HG03571 (cell line): ENCODE measurements around the gene CMTM5.
"Not testable (repeated sequence)": the region's sequence is repeated elsewhere in the genome, so short reads cannot be mapped to it uniquely, and the experiment has no call there.

Experiments
- ATAC-seq: cut with Tn5 transposase; IDR thresholded peaks from one replicate; pipeline ENCODE4 v1.9.1; 2021; ENCODE audit not compliant: unreplicated experiment

Gene CMTM5

DNA sequence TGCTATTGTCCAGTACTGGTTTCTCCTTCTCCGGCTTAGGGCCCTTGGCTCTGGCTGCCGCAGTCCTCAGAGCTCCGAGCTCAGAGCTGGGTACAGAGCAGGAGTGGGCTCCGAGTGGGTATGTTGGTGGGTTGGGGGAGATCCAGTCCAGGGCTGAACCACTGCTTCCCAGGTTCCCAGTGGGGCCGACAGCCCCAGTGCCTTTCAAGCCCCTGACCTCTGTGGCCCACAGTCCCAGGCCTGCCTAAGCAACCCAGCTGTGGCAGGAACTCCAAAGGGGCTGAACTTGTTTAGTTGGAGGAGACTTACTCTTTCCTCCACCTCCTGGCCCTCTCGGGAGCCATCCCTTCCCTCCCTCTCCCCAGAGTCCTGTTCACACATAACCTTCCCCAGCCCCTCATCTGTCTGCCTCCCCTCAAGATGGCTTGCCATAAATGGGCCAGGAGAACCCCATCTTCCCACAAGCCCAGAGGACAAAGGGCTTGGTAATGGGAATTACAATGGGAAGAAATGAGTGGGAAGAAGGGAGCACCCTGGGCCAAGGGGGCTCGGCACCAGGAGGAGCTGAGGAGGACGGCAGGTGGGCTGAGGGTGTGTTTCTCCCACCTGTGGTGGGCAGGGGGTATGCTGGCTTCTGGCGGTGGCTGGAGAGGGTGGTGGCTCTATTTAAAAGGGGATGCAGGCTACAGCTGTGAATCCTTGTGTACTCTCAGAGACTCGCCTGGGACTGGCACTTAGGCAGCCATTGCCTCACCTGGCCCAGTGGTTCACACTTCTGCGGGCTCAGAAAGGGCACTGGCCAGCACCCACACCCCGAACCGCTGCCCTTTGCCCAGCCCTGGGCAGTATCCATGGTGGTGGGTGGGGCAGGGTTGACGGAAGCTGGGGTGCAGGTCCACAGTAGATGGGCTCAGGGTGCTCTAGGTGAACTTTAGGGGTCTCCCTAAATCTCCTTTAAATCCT is 35.0 kb downstream of the CMTM5 start:
- ATAC-seq, result no peak

DNA sequence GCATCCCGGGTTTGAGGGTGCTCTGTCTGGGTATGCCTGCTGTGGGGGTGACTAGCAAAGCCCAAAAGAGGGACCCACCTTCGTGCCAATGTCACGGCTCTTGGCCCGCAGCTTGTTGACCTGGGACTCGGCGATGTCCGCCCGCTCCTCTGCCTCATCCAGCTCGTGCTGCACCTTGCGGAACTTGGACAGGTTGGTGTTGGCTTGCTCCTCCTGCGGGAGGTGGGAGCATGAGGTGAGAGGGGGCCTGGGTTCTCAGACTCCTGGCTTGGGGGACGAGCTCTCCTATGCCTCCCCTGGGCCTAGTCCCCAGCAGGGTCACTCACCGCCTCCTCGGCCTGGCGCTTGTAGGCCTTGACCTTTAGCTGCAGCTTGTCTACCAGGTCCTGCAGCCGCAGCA is 36.8 kb downstream of the CMTM5 start:
- no peak for ATAC-seq

DNA sequence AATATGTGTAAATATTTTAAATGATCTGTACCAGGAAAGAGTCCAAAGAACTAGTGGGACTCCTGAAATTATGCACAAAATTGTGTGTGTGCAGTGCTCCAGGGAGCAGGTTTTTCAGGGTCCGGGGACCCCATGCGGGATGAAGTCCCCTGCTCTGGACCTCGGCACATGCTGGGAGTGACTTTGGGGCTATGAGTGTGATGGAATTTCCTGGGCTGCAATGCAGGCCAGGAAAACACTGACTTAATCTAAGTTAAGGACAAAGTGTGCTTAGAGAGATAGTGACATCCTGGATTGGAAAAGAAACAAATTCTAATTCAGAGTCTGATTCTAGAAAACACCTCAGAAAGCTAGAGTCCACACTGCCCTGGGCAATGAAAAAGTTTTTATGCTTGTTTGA is 37.4 kb downstream of the CMTM5 start:
- no peak for ATAC-seq

- no peak for ATAC-seq
Measured at GRCh38 chr14:23414906-23415820, 38.3 kb downstream of the CMTM5 start.

- ATAC-seq, result no peak
Measured at GRCh38 chr14:23415821-23416778, 39.3 kb downstream of the CMTM5 start.

DNA sequence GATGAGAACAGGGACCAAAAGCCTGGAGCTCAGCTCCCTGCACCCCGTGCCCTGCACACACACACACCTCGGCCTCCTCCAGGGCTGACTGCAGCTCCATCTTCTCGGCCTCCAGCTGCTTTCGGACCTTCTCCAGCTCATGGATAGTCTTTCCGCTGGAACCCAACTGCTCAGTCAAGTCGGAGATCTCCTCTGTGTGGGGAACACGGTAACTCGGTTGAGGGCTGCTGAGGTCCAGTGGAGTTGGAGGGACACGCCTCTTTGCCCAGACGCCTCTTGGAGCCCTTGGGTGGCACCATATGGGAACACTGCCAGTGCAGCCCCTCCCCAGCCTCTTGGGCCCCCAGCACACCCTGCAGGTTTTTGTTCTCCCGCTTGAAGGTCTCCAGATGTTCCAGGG is 40.0 kb downstream of the CMTM5 start:
- no peak for ATAC-seq

DNA sequence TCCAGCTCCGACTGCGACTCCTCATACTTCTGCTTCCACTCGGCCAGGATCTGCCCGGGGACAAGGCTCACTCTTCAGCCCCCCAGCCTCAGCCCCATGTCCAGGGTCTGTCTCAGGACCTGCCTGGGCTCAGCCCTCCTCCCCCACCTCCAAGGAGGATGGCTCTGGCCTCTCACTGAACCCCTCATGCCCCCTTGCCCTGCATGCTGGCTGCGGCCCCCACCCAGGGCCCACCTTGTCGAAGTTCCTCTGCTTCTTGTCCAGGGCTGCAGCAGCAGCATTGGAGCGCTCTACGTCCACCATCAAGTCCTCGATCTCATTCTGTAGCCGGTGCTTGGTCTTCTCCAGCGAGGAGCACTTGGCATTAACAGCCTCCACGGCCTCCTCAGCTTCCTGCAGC is 40.4 kb downstream of the CMTM5 start:
- not testable (repeated sequence) for ATAC-seq

GRCh38 chr14:23418021-23418420 is 41.2 kb downstream of the CMTM5 start:
- ATAC-seq, result no peak

DNA sequence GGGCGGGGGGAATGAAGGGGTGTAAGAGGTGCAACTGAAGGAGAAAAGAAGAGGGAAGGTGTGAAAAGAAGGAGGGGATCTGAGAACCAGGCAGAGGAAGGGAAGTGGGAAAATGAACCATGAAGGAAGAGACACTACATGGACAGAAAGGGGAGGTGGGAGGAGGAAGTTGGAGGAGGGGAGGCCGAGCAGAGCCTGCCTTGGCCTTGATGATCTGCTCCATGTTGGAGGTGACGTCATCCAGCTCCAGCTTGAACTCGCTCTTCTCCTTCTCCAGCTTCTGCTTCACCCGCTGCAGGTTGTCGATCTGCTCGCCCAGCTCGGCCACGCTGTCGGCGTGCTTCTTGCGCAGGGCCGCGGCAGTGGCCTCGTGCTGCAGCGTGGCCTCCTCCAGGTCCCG is 42.8 kb downstream of the CMTM5 start:
- ATAC-seq, result not testable (repeated sequence)

GRCh38 chr14:23421594-23421993 is 44.7 kb downstream of the CMTM5 start:
- no peak for ATAC-seq

DNA sequence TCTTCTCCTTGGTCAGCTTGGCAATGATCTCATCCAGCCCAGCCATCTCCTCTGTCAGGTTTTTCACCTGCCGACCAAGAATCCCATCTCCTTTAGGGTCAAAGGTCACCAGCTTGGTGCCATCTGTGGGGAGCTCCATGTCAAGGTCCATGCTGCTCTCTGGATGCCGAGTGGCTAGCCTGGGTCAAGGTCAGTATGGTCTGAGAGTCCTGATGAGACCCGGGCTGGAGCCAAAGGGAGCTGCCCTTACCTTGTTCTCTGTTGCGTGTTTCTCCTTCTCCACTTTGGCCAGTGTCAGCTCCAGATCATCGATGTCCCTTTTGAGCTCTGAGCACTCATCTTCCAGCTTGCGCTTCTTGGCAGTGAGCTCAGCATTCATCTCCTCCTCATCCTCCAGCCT is 46.8 kb downstream of the CMTM5 start:
- no peak for ATAC-seq

GRCh38 chr14:23425169-23425568 is 48.3 kb downstream of the CMTM5 start:
- ATAC-seq, result no peak

DNA sequence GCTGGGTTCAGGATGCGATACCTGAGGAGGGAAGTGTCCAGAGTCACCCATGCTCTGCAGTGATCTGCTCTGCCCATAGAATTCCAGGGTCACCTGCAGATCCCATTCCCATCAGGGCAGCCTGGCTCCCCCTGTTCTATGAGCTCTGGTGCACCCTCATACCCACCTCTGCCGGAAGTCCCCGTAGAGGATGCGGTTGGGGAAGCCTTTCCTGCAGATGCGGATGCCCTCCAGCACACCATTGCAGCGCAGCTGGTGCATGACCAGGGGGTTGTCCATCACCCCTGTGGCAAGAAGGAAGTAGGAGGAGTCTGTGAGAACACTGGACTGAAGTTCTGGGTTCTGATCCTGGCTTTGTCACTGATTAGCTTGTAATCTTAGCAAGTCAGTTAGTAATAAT is 49.0 kb downstream of the CMTM5 start:
- ATAC-seq, result not testable (repeated sequence)

DNA sequence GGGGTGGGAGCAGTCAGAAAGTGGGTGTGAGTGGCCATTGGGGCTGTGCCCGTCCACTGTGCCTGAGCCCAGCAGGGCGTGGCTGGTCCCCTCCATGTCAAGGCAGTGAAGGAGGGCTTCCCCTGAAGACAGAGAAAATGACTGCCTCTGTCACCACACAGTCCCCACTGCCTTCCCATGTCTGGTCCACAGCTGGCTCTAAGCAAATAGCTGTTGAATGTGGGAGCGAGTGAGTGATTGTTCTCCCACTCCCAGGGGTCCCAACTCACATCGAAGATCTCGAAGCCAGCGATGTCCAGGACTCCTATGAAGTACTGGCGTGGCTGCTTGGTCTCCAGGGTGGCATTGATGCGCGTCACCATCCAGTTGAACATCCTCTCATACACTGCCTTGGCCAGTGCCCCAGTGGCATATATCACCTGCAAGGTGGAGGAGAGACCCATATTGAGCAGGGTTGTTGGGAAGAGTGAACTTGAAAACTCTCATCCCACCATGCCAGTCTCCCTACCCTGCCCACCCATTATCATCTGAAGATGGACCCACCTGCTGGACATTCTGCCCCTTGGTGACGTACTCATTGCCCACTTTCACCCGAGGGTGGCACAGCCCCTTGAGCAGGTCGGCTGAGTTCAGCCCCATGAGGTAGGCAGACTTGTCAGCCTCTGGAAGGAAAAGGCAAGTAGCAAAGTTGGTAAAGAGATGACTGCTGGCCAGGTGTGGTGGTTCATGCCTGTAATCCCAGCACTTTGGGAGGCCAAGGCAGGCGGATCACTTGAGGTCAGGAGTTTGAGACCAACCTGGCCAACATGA is 52.0 kb downstream of the CMTM5 start:
- ATAC-seq, result no peak
